HG02884 (cell line): Measurements from ENCODE around the gene MST1R.

Experiments used
- ATAC-seq: cut with Tn5 transposase; IDR thresholded peaks from one replicate; pipeline ENCODE4 v1.9.1; 2021; ENCODE audit warnings: mild to moderate bottlenecking, moderate library complexity; ENCODE audit not compliant: unreplicated experiment

The MST1R gene

DNA sequence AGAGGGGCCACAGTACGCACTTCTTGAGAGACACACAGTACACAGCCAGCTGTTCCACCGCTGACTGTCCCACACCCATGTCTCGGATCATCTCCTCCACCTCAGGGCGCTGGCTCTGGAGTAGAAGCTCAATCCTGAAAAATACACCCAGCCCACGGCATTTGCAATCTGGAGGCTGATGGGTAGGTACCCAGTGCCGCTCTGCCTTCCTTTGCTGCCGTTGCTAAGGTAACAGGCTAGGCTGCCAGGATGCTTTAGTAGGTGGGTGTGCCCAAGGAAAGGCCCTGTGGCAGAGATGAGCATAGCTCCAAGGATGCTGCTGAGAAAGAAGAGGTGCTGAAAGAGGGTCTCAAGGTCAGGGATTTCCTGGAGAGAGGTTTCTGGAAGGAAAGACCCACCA is 61.9 kb downstream of the MST1R start:
- no peak for ATAC-seq

DNA sequence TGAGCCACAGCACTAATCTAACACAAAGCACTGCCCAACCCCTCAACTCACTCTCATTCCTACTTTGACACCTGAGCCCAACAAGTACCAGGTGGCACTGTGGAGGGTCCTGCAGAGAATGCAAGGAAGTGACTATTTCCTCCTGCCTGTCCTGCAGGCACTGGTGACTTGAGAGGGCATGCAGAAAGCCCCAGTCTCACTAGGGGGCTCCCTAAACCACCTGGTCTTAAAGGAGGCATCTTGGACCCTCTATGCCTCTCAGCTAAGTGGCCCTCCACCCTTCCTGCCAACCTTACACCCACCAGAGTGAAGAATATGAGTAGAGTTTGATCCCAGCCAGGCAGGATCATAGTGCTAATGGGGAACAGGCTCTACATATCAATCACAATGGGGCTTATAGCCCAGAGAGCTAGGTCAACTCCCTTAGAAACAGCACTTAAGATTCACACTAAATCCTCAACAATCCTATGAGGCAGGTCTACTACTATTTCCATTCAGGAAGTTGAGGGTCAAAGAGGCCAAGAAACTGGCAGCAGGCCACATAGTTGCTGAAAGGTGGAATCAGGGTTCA is 62.5 kb downstream of the MST1R start:
- no peak for ATAC-seq

DNA sequence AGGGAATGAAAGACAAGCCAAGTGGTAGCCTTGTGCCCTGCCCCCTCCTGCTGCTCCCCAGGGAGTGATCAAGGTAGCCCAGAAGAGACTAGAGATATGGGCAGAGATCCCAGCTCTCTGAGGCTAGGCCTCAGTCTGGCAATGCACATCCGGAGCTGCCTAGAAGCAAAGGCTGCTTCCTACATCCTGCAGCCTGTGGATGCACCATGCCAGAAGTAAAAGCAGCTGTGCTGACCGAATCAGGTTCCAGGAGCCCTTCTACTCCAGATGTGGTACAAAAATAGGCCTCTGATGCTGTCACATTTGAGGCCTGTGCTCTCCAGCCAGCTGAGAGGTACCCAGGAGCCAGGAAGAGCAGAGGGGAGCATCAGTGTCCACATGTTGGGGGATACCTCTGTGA is 63.3 kb downstream of the MST1R start:
- no peak for ATAC-seq

DNA sequence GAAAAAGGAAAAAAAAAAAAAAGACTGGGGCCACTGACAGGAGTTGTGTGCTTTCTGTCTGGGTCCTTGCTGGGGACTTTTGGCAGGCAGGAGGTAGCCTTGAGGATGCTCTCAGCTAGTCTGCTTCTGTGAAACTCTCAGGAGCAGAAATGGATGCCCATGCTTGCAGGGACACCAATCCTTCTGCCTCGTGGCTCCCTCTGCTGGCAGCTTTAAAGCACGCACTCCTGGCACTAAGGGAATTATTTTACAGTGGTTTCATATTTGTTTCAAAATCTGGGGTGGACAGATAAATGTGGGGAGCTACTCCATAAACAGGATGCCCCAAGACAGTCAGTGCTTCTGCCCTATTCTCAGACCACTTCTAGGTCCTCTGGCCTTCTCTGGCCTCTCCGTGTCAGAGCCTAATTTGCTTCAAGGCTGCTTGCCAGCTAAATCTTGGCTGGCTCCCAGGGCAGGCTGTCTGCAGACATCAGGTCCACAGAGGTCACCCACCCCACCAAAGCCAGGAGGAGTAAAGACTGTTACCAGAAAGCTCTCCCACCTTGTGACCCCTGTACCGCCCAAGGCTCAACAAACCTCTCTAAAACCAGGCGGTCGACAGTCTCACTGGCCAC is 64.4 kb downstream of the MST1R start:
- ATAC-seq = no peak
